GM18526 (cell line): ENCODE results near the gene PEX10.

Experiments used
- POLR2A ChIP-seq: IDR thresholded peaks from 3 replicates; pipeline ENCODE4 v1.6.1; 2011; ENCODE audit not compliant: insufficient read length; ENCODE audit errors: extremely low read depth

Gene PEX10

DNA sequence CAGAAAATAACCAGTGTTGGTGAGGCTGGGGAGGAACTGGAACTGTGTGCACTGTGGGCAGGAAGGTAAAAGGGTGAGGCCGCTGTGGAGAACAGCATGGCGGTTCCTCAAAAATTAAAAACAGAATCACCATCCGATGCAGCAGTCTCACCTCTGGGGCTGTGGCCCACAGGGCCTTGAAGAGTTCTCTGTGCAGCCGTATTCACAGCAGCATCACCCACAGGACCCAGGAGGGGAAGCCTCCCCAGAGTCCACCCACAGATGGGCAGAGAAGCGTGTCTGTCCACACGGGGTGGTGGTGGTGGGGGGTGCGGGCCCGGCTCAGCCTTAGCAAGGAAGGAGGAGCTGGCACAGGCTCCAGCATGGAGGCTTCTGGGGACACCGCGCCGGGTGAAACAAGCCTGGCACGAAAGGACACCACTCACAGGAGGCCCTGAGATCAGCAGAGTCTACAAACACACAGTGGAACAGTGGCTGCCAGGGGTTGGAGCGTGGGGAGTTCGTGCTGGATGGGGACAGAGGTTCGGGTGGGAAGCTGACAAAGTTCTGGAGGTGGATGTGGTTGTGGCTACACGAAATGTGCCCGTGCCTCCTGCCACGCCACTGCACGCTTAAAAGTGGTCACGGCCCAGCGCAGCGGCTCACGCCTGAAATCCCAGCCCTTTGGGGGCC is 32.5 kb downstream of the PEX10 start:
- no peak for TF ChIP-seq POLR2A

- no peak for TF ChIP-seq POLR2A
Observed at GRCh38 chr1:2378956-2379732, 33.2 kb downstream of the PEX10 start.

DNA sequence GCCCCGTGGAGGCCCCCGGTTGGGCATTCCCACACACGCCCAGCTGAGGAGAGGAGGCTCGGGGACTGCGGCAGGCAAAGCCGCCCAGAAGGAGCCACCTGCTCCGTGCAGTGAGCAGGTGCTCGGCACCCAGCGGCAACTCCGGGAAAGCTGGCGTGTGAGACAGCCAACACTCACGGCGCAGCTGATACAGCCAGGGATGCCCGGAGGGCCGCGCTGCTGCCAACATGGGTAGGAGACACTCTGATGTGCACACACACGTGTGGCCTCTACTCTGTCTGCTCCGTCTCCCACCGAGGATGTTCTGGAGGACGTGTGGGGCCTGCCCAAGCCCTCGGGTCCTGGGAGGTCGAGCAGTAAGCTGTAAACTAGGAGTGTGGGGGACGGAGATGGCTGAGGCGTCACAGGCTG is 33.9 kb downstream of the PEX10 start:
- TF ChIP-seq POLR2A = no peak

- no peak for TF ChIP-seq POLR2A
Observed at GRCh38 chr1:2377751-2378440, 34.5 kb downstream of the PEX10 start.

DNA sequence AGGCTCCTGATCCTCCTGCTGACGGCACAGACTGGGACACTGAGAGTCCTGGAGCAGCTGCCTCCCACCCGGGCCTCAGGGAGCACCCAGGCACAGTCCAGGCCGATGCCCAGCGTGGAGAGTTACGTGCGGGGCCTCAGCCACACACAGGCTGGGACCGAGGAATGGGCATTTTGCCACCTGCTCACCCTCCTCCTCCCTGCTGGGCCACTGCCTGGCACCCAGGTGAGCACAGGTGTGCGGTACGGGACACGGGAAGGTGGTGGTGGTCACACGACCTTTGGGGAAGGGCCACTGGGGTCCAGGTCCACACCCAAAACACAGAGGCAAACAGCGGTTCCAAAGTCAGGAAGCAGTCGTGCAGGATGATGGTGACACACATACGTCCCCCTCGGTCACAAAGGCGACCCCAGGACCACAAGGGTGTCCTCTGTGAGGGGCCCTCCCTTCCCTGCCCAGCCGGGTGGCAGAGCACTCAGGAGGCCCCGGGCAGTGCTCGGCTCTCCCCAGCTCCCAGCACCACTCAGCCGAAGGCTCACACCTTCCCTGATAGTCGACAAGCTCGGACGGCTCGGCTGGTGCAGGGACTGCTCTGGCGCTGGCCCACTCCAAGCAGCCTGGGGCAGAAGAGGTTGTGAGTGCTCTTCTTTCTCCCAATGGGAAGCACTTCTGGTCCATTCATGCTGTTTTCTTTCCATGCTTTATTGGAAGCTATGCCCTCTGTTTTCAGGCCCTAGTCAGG is 35.3 kb downstream of the PEX10 start:
- no peak for TF ChIP-seq POLR2A

DNA sequence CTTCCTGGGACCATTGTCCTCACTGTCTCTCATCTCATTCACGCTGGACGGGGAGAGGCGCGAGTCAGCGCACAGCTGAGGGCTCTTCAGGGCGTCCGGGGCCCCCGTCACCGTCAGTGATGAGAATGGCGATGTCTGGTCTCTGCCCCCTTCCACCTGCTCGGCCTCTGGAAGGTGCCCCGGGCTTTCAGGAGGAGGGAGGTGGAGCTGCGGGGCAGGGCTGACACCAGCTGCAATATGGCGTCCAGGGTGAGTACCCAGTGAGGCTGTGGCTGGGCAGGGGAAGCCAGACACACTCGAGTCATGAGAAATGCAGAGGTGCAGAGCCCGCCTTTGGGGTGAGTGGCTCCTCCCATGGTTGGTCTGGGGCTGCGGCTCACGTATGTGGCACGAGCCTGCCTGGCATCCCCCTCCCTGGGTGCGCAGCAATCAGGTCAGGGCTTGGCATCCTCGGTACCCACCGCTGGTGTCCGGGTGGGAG is 36.1 kb downstream of the PEX10 start:
- no peak for TF ChIP-seq POLR2A

- TF ChIP-seq POLR2A = no peak
Observed at GRCh38 chr1:2375923-2376260, 36.5 kb downstream of the PEX10 start.

DNA sequence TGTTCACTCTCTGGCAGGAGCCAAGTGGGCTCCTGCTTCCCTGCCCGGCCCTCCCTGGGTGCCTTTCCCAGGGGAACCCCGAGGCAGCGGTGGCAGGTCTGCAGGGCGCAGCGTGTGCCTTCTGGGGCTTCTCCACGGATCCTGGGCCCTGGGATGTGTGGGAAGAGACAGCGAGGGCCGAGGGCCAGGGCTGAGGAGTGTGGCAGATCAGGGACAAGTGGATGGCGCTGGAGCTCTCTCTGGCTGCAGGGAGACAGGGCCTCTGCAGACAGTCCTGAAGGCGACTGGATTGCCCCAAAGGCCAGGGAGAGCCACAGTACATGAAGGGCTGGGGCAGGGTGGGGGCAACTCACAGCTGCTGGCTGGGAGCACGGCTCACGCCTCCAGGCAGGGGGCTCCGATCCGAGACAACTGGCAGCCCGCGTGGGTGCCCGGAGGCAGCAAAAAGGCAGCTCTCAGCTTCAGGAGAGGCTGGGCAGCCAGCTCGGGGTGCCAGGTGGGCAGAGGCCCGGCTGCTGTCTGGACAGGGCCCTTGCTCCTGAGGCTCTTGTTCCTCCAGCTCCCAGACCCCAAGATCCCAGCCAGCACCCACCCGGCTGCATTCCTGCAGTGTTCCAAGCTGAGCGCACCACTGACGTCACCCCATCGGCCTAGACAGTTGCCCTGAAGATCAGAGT is 37.0 kb downstream of the PEX10 start:
- no peak for TF ChIP-seq POLR2A

DNA sequence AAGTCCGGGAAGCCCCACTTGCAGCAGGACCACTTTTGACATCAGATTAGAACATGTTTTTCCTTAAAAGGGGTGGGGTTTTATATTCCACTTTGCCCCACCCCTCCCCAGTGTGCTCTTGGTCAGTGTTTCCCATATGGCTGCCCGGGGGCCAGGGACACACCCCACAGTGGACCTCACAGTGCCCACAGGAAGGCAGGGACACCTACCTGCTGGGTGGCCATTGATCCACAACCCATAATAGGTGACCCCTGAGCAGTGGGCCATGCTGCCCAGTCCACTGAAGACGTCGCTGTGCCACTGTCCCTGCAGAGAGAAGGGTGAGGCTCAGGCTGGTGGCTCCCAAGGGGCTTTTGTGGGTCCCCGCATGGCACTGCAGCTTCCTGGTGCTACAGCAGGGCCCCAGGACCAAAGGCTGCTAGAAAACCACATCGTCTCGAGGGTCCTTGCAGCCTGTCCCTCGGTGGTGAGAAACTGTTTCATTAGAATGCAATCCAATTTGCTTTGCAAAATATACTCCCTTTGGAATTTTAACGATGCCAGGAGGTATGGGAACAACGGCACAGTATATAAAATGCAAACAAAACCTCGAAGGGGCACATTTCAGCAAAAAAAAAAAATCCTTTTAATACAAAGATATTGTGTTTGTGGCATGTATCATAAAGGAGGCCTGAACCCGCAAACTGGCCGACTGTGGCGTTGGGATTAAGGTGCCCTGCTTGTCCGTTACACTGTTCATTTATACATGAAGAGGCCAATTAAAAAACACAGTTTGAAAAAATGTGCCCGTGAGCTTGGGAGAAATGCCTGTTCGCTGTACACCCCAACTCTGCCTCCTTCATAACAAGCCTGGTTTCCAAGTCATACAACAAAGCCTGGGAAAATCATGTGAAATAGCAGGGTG is 37.9 kb downstream of the PEX10 start:
- no peak for TF ChIP-seq POLR2A

- TF ChIP-seq POLR2A = no peak
Observed at GRCh38 chr1:2373551-2374251, 38.7 kb downstream of the PEX10 start.

DNA sequence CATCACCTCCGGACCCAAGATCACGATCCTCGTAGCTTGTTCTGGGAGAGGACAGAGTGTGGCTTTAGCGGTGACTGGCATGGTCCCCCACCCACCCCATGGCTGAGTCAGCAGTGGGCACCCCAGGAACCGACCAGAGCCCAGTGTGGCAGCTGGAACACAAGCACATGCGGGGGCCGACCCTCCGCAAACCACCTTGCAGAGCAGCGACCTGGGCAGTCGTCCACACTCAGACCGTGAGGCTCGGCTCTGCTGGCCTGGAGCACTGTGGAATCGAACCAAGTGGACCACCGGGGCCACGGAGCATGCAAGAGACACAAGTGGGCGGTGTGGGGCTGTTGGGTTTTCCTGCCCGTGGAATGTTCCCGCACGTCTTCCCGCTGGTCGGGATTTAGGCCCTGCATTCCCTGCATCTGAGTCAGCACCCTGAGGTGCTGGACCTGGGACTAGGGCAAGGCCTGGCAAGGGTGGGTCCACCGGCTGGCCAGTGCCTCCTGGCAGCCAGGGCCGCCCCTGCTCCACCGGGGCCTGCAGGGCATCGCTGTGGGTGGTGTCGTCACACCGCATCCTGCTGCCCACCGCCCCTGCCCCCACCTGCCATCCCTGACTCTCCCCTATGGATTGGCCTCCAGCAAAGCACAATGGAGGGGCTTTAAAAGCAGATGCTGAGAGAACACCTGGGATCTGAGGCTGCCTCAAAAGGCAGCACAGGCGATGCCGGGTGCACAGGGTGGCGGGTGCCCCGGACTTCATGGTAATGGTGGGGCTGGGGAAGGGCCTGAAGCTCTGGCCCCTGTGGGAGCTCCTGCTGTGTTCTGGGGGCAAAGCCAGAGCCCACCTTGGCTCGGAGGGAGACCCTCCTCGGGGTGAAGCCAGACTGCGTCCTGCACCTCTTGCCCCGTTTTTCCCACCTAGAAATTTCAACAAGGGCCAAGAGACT is 39.5 kb downstream of the PEX10 start:
- no peak for TF ChIP-seq POLR2A

- no peak for TF ChIP-seq POLR2A
Observed at GRCh38 chr1:2368053-2368744, 44.2 kb downstream of the PEX10 start.
